GM19372 (cell line): ENCODE data around the gene TCP1.
"Not testable (repeated sequence)": the region's sequence is repeated elsewhere in the genome, so short reads cannot be mapped to it uniquely, and the experiment has no call there.

ENCODE experiments used
- ATAC-seq: cut with Tn5 transposase; IDR thresholded peaks from one replicate; pipeline ENCODE4 v1.9.1; 2021; ENCODE audit warnings: mild to moderate bottlenecking, low read depth, moderate library complexity; ENCODE audit not compliant: unreplicated experiment

TCP1 gene

DNA sequence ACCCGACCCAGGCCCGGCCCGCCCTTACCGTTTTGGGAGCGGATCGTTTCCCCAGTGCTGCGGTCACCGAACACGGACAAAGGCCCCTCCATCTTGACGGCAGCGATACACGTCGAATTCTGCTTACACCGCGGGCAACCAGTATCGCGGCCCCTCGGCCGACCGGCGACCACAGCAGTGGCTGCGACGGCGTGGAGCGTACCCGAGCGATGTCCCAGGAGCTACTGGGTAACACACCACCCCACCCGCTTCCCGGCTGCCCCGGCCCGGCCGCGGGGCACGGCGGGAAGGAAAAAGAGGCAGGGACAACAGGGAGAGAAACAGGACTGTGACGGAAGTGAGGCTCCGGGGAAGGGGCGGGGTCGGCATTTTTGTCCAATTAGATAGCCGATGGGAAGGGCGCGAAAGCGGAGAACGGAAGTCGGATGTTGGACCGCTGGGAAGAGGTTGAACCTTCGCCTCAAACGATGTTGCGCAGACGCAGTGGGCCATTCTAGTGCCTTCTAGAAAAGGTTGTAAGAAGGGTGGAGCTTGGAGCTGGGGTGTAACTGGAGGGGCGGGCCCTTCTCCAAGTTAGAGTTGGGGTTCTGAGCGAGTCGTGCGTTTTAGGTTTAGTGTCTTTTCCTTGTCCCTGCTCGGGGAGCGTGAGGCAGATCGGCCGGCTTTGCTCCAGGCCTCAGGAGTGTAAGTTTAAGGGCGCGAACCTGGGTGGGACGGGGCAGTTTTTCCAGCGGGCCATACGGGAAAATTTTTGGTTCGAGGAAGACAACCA is at the start of gene TCP1:
TCP1 (minus strand) TSS at position 226 of the 772 bp plus-strand sequence; CDS start at position 92, 134 bp downstream.
- peak; percentile 67 for ATAC-seq

DNA sequence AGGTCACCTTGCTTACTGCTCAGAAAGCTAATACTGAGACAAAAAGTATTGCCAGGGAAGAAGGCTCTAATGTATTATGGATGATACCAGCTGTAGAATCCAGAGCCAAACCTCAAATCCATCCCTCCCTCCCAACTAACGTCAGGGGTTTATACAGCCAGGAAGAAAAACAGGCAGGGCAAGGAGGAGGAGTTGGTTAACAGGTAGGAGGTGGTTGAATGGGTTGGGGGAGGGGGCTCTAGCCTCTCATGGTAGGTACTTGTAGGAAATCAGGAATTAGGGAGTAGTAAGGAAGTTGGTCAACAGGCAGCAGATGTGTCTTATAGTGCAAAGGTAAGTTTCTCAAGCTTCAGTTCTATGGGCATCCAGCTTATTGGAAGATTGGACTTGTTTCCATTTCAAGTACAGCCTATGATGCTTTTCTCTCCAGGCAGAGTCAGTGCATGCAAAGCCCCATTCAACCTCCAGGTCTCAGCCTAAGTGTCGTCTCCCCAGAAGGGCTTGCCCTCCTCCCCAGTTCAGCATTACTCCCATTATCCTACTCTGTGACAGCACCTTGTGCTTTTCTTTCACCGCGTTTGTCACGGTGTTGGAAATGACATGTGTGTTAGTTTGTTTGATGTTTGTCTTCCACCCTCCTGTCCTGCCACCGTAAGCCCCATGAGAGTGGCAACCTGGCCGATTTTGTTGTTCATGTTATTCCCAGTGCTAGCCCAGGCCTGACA is 48.8 kb upstream of the TCP1 start:
- no peak for ATAC-seq

DNA sequence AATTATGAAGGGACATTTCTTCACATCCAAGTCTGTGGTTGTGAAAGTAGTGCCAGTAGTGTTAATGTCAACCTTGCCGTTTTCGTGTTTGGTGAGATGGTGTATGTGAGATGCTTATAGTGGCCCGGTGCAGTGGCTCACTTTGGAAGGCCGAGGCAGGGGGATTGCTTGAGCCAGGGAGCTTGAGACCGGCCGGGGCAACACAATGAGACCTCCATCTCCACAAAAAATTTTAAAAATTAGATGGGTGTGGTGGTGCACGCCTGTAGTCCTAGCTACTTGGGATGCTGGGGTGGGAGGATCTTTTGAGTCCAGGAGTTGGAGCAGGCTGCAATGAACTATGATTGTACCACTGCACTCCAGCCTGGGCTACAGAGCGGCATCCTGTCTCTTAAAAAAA is 48.1 kb upstream of the TCP1 start:
- no peak for ATAC-seq

DNA sequence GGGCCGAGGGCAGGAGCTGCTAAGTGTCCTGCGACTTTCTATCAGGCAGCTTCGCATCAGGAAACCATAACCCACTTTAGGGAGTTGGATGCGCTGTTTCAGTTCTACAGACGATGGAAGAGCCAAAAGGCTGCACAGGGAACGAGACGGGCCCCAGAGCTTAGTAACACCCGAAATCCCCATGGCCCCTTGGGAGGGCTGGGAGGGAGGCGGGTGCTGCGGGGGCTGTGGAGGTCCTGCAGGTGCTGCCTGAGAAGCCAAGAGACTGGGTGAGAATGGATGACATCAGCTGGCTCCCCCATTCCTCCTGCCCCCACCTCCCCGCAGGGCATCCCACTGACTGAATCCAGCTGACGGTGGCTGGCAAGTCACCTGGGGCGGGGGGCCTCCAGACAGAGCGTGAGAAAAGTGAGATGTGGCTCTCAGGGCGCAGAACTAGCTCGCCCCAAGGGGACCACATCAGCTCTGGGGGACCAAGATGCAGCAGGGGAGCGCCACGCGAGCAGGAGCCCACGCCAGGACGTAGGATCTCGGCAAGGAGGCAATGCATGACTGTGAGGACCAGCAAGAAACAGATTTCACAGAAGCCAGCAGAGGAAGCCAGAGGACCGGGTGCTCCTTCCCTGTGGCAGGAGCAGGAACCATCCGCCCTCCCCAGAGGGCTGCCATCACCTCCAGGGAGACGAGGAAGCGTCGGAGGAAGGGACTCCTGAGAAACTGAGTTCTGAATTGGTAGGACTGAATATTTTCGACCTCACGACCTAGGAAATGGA is 47.5 kb upstream of the TCP1 start:
- no peak for ATAC-seq

DNA sequence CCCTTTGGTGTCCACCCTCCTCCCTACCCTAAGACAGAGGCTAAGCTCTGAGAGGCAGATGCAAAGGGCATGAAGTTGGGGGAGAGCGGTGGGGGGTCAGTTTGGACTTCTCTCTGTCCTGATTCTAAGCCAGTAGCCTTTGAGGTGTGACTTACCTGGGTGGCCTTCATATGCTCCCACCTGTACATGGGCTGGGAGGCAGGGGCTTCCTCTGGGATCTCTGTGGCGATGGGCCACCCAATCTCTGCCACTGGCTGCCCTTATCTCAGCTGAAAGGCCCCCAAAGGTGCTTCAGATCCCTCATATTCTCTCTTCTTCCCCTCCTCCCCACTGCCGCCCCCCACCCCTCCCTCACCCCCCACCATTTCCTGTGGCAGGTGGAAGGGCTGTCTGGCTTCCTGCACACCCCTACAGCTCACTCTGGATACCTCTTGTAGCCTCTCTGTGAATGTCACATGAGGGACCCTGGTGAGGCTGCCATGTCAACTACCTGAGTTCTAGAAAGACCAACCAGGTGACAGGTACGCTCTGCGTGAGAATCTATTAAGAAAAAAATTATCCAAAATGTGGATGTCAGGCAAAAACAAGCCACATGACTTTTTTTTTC is 44.7 kb upstream of the TCP1 start:
- no peak for ATAC-seq

DNA sequence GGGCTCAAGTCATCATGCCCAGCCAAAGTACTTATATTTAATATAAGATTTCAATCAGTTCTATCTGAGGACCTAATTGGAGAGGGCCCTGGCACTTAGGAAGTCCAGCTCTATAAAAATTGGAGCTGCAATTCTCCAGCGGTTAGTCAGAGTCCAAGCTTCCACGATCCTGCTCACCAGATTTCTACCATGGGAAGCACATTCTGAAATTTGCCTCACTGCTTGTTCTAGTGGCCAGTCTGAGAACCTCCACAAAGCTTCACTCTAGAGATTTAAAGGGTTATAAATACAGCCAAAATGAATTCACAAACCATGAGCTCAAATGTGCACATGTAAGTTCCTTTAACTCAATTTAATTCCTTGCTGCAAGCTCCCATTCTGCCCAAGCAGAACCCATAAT is 44.2 kb upstream of the TCP1 start:
- ATAC-seq: no peak

DNA sequence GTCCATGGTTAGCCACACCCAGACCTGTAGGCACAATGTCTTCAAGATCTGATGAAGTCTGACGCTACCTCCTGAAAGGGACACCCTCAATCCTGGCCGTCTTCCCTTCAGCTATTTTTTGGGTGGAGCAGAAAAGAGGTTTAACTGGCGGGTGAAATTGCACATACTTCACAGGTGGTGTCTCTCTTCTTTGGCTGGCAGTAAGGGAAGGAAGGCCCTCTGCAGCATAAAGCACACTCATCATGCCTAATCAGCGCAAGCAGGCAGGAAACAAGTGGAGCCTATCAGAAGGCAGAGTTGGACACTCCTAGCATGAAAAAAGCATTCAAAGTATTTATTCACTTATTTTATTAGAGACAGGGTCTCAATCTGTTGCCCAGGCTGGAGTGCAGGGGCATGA is 43.5 kb upstream of the TCP1 start:
- ATAC-seq: no peak

DNA sequence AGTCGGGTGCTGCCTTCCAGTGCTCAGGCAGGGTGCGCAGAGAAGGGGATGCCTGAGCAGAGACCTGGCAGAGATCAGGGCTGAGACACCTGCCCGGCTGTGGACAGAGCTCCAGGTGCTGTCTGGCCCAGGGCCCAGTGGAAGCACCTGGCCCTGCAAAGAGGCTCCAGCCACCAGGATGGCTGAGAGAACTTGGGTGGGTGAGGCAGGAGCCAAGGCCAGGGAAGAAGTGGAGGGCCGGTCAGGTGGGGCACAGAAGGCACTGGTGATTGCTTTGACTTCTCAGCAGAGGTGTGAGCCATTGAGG is 41.9 kb upstream of the TCP1 start:
- ATAC-seq: no peak

DNA sequence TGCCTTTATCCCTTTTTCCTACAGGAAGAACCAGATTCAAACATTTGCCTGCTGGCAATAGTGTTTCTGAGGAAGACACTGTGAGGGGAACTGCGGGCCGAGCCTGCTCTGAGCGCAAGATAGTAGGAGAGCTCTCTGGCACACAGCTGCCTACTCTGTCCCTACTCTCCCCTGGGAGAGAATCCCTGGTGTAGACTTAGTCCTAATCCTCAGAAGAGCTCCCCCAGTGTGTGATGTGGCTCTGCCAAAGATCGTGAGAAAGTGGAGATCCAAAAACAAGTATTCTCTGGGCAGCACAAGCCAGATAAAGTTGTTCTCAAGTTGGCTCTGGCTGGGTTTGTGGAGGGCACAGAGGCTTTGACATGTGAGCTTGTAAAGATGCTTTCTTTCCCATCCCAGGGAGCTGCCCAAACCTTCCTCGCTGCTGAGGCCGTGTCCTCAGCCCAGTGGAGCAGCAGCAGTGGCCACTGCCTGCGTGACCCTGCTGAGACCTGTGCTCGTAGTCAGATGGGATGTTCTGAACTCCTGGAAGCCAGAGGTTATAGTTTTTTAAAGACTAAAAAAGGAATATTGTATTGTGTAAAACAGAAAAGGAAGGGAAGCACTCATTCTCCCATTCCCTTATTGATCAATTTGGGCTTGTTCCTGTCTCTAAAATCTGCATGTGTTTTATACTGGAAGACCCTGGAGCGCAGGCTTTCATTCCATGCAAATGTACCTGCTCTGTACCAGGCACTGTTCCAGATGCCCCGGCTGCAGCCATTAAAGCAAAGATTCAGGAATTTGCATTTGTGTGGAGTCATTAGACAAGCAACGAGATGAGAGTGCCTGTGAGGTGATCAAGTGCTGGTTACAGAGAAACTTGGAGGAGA is 41.3 kb upstream of the TCP1 start:
- no peak for ATAC-seq

DNA sequence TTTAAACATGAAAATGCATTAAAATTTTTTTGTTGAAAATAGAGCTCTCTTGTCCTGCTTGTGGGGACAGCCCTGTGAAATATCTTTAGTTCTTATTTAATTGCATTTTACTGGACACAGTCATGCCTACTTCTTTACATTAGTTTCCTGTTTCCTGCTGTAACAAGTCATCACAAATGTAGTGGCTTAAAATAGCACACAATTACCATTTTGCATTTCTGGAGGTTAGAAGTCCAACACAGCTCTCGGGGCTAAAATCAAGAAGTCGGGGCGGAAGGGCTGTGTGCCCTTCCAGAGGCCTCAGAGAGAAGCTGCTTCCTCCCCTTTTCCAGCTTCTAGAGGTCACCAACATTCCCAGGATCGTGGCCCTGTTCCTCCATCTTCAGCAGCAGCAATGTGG is 40.1 kb upstream of the TCP1 start:
- ATAC-seq: no peak

DNA sequence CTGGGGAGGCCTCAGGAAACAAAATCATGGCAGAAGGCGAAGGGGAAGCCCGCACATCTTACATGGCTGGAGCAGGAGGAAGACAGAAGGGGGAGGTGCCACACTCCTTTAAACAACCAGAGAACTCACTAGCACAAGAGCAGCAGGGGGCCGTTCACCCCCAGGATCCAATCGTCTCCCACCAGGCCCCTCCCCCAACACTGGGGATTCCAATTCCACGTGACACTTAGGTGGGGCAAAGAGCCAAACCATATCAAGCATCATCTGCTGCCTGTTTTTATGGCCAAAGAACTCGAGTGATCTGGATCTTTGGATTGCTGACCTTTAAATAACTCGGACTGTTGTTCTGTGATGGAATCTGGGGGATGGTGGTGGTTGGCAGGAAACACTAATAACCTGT is 38.7 kb upstream of the TCP1 start:
- no peak for ATAC-seq

DNA sequence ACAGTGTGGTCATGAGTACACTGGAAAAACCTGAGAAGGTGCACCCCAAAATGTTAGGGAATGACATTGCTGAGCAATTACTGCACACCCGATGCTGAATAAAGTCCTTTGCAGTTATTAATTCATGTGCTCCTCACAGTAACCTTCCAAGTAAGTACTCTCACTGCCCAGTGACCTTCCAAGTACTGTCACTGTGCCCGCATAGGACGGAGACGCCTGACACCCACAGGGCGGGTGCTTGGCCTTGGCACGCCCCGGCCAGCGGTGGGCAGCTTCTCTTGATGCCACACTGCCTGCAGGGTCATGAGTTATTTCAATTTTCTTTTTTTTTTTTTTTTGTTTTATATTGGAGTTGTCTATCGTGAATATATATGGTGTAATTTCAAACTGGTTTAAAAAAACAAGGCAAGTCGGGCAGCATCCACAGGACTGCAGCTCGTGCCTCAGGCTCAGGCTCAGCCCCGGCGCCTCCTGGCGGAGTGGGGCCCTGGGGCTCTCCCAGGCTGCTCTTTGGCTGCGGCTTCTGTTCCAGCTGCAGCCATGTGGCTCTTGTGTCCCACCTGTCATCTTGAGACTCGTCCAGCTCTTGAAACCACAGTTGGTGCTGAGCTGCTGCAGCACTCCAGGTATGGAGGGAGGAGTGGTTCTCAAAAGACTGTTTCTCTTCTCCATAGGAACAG is 37.7 kb upstream of the TCP1 start:
- no peak for ATAC-seq

DNA sequence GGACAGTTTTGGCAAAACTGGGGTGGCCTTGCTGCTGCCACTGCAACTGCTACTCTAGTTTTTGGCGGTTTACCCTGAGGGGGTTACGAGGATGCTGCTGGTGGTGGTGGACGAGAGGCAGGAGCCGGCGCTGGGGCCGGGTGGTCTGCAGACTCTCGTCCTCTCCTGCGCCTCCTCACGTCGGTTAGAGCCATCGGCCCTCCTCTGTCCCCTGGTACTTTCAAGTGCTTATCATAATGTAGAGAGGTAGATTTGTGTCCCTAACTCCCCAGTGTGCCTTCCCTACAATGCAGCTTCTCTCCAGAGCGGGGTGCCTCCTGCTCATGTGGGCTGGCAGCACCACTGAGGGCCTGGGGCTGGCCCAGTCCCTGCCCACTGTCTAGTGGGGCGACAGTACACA is 36.6 kb upstream of the TCP1 start:
- ATAC-seq: no peak

DNA sequence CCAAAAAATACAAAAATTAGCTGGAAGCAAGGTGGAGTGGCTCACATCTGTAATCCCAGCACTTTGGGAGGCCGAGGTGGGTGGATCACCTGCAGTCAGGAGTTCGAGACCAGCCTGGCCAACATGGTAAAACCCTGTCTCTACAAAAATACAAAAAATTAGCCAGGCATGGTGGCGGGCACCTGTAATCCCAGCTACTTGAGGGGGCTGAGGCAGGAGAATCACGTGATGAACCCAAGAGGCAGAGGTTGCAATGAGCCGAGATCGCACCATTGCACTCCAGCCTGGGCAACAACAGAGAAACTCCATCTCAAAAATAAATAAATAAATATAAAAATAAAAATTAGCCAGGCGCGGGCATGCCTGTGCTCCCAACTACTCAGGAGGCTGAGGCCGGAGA is 35.3 kb upstream of the TCP1 start:
- ATAC-seq: not testable (repeated sequence)

DNA sequence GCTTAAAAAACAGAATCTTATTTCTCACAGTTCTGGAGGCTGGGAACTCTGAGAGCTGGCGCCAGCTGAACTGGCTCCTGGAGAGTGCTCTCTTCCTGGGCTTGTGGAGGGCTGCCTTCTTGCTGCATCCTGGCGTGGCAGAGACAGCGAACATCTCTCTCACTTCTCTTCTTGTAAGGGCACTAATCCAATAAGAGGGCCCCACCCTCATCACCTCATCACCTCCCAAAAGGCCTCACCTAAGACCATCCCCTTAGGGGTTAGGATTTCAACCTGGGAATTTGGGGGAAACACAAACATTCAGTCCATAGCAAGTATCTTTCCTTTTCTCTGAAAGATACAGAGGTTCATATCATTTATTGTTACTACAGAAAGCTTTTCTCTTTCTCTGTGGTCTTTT is 34.6 kb upstream of the TCP1 start:
- ATAC-seq: no peak

DNA sequence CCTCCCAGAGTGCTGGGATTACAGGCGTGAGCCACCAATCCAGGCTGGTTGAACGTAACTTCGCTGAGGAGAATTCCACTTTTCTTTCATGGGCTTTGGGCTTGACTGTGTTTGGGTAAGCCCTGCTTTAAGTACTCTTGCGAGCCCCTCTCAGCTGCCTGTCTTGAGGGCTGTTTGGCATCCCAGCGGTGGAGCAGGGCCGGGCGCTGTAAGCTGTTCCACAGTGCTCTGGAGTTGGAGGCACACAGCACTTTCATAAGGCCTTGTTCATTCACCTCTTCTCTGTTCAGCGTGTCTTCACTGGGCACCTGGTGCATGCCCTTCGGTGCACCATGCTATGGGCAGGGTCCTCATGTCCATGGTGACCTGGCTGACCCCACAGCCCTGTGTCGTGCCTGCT is 32.3 kb upstream of the TCP1 start:
- no peak for ATAC-seq

DNA sequence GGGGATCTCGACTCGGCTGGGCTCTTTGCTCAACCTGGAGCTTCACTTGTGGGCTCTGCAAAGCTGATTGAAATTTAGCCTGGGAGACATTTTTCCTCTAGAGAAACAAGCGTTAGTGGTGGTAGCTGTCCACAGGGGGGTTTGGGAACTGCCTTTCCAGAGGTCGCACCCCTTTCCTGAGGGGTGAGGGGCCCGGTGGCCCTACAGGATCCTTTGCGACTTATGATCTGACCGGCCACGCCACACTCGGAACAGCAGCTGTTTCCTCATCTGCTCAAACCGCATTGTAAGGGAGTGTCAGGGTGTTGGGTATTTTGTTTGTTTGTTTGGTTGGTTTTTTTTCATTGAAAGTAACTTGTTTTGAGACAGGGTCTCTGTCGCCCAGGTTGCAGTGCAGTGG is 31.7 kb upstream of the TCP1 start:
- no peak for ATAC-seq

DNA sequence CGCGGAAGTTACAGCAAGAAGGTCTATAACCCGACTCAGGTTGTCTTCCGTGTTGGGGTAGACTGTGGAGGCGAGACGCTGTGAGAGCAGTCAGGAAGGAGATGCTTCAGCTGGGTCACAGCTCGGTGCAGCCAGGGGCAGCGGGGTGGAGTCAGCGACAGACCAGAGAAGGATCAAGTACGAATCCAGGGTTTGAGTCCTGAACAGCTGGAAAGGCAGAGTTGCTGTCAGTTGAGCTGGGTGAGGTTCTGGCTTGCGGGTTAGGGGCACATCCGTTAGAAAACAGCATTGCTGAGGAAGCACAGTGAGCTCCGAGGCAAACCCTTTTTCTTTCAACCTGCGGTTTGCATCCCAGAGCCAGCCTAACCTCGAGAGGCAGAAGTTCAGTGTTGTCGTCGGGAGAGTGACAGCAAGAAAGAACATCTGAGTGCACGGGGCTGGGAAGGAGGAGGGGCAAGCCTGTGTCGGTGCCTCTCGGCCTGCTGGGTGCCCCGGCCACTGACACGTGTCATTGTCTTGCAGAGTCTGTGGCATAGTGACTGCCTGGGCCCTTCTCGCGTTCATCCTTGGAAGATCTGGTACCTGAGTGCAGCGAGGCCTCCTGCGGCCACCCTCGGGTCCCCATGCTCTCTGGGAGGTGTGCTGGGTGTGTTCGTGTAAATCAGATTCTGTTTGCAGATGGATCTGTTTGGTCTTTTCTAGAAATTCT is 30.7 kb upstream of the TCP1 start:
- peak; percentile 67 for ATAC-seq

DNA sequence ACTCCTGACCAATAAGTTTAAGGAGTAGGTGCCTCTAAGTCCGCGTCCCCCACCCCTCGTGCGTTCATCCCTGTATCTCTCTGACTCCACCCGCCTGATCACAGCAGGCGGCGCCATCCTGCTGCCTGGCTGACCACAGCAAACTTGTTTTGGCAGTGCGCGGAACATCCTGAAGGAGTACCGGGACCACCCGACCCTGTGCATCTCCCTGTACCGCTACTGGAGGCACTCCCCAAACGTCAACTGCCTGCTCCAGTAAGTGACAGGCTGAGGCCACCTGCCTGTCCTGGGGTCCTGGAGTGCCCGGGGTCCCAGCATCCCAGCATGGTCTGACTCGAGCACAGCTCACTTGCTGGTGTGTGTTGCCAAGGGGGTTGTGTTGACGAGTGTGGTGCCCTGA is 29.7 kb upstream of the TCP1 start:
- no peak for ATAC-seq
